Measurements from ENCODE around the gene SMARCA2.

DNA sequence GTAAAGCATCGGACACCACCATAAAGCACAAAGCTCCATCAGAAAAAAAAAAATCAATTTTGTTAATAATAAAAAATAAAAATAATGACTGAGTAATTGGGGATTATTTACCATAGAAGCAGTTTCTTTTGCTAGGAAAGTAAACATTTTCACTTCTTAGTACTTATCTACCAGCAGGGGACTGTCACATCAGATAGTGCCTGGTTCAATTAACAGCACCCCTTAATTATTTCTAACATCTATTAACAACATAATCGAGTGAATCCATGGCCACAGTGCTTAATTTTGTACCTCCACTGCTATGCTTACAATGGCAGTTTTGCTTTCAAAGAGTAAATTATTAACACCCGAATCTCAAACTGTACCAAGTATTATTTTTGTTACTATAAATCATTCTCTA is 221.7 kb downstream of the SMARCA2 start:
- TF ChIP-seq, protein P1, sequence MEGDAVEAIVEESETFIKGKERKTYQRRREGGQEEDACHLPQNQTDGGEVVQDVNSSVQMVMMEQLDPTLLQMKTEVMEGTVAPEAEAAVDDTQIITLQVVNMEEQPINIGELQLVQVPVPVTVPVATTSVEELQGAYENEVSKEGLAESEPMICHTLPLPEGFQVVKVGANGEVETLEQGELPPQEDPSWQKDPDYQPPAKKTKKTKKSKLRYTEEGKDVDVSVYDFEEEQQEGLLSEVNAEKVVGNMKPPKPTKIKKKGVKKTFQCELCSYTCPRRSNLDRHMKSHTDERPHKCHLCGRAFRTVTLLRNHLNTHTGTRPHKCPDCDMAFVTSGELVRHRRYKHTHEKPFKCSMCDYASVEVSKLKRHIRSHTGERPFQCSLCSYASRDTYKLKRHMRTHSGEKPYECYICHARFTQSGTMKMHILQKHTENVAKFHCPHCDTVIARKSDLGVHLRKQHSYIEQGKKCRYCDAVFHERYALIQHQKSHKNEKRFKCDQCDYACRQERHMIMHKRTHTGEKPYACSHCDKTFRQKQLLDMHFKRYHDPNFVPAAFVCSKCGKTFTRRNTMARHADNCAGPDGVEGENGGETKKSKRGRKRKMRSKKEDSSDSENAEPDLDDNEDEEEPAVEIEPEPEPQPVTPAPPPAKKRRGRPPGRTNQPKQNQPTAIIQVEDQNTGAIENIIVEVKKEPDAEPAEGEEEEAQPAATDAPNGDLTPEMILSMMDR (IDR thresholded peaks at IDR 0.05) = no peak
- TF ChIP-seq POLR2A (IDR thresholded peaks at IDR 0.05) = no peak
